ENCODE measurements around the gene RMDN3.

Gene RMDN3

DNA sequence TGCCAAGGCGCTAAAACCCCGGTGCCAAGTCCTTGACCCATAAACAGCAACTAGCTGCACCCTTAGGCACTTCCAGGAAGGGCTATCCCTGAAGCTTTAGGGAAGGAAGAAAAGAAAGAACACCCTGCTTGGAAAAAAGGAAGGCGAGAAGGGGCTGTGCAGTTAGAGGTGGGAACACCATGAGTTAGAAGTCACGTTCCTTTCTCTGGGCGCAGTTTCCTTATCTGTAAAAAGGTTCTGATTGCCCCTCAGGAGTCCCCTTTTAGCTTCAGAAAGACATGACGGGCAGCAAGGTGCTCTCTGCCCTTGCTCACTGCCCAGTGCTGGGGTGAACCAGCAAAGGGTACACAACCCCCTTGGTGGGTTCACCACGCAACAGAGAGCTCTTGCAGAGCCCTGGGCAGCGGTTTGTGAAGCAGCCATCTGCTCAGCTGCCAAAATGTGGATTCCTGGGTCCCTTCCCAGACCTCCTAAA is 9.6 kb upstream of the RMDN3 start:
- DNase-seq (ENCODE audit: low read depth, low spot score), result no peak
- in situ Hi-C loops (cut with HindIII; ENCODE audit: low sequenced_read_pairs), result no loop called here
- TF ChIP-seq, protein P1, sequence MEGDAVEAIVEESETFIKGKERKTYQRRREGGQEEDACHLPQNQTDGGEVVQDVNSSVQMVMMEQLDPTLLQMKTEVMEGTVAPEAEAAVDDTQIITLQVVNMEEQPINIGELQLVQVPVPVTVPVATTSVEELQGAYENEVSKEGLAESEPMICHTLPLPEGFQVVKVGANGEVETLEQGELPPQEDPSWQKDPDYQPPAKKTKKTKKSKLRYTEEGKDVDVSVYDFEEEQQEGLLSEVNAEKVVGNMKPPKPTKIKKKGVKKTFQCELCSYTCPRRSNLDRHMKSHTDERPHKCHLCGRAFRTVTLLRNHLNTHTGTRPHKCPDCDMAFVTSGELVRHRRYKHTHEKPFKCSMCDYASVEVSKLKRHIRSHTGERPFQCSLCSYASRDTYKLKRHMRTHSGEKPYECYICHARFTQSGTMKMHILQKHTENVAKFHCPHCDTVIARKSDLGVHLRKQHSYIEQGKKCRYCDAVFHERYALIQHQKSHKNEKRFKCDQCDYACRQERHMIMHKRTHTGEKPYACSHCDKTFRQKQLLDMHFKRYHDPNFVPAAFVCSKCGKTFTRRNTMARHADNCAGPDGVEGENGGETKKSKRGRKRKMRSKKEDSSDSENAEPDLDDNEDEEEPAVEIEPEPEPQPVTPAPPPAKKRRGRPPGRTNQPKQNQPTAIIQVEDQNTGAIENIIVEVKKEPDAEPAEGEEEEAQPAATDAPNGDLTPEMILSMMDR (IDR thresholded peaks at IDR 0.05; ENCODE audit: low read depth, low read length), result no peak
- peak overlapping the region; percentile 45 for H3K4me3 ChIP-seq (ENCODE audit: low read depth, low read length)

DNA sequence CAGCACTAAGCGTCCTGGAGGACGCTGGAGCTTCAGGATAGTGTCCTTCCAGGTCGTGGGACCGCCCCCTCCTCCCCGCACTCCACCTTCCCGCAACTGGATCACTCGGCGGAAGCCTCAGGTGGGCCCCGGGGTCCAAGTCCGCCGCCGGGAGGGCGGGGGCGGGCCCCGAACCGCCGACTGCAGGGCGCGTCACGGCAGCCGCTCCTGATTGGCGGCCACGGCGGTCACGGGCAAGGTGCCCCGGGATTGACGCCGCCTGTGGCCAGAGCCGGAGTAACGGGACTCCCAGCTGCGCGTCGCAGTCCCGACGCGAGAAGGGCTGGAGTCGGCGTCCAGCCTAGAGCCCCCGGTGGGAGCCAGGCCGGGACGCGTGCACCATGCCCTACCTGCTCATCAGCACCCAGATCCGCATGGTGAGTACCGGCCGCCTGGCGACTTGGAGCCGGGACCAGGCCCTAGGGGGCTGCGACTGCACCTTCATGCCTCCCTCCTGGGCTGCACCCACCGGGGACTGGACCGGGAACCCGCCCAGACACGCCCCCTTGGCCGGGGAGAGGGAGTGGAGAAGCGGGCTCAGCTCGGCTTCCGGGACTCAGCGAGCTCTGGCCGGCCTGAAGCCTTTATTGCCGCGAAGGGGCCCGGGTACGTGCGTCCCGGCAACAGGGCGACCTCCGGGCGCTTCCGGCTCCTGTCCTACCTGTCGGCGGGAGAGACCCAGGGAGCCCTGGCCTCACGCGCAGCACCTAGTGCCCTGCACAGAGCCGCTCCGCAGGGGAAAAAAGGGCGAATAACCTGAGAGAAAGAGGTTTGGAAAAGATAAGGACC is 9.0 kb upstream of the RMDN3 start, which contains the start of gene GCHFR:
Gene GCHFR, plus strand, starts transcription at position 268 of the 828 bp plus-strand sequence. Its CDS starts 113 bp downstream, at position 381.
- TF ChIP-seq, protein P1 (IDR thresholded peaks at IDR 0.05; ENCODE audit: low read depth, low read length), result peak; percentile 8
- in situ Hi-C loops (cut with HindIII; ENCODE audit: low sequenced_read_pairs), result no loop called here
- DNase-seq (ENCODE audit: low read depth, low spot score), result peak; percentile 64
- peak within 1 kb of the TSS; percentile 45 for H3K4me3 ChIP-seq (ENCODE audit: low read depth, low read length)

DNA sequence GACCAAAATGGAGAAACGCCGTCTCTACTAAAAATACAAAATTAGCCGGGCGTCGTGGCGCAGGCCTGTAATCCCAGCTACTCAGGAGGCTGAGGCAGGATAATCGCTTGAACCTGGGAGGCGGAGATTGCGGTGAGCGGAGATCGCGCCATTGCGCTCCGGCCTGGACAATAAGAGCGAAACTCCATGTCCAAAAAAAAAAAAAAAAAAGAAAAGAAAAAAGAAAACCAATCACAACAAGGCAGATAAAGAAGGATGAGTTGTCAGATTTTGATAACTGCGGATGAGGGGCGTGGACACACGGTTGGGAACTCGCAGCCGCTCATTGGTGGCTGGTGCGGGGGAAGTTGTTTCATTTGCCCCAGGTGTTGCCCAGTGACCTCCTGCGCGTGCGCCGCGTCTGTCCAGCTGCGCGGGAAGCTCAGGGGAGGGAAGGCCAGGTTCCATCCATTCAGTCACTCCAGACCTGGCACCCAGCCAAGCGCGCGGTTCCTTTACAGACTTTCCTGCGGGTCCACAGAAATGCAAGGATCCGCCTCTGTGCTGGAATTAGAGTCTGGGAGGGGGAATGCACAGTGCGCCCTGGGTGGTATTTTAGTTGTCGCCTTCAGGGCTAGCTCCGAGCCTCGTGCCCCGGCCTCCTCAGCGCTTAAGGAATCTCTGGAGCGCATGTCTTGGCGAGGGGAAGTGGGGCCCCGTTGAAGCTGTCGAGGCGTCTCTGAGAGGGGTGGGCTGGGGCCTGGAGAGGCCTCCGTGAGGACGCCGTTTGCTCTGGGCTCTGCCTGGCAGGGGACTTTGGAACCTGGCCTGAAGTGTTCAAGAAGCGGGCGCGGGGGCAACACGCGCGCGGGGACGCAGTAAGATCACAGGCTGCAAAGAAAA is 8.1 kb upstream of the RMDN3 start:
- in situ Hi-C loops (cut with HindIII; ENCODE audit: low sequenced_read_pairs), result no loop called here
- DNase-seq (ENCODE audit: low read depth, low spot score), result peak; percentile 52
- TF ChIP-seq, protein P1 (IDR thresholded peaks at IDR 0.05; ENCODE audit: low read depth, low read length), result no peak
- H3K4me3 ChIP-seq (ENCODE audit: low read depth, low read length), result peak overlapping the region; percentile 45

DNA sequence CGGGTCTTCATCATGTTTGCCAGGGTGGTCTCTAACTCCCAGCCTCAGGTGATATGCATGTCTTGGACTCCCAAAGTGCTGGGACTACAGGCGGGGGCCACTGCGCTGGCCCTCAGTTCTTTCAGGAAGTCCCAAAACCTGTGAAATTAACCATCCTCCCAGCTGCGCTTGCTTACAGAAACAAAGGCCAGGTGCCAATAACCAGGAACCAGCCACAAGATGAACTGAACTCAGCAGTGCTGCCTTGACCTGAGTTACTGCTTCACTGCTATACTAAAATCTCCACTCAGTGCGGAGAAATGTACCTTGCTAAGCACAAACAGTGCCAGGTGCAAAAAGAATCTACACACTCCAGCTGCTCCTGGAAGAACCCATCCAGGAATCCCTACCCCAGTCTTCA is 4.9 kb upstream of the RMDN3 start:
- no peak for DNase-seq (ENCODE audit: low read depth, low spot score)
- H3K4me3 ChIP-seq (ENCODE audit: low read depth, low read length), result no peak overlapping the region
- TF ChIP-seq, protein P1 (IDR thresholded peaks at IDR 0.05; ENCODE audit: low read depth, low read length), result no peak
- in situ Hi-C loops (cut with HindIII; ENCODE audit: low sequenced_read_pairs), result no loop called here

DNA sequence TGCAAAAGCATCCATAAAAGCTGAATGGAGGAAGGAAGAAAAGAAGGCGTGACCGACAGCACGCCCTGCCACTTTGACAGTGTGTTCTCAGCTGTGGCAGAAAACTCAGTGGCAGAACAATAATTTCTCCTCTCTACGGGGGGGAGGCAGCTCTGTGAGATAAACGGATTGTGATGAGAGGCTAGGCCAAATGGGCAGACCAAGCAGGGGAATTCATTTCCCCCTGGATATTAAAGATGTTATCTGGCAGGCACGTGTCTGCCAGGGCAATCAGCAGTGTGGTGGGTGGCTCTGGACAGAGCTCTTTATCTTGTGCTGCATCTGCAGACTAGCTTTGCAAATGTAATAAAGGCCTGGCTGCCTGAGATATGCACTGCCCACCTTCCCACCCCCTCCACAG is 1.9 kb upstream of the RMDN3 start:
- no peak overlapping the region for H3K4me3 ChIP-seq (ENCODE audit: low read depth, low read length)
- TF ChIP-seq, protein P1 (IDR thresholded peaks at IDR 0.05; ENCODE audit: low read depth, low read length), result no peak
- in situ Hi-C loops (cut with HindIII; ENCODE audit: low sequenced_read_pairs), result no loop called here
- no peak for DNase-seq (ENCODE audit: low read depth, low spot score)

DNA sequence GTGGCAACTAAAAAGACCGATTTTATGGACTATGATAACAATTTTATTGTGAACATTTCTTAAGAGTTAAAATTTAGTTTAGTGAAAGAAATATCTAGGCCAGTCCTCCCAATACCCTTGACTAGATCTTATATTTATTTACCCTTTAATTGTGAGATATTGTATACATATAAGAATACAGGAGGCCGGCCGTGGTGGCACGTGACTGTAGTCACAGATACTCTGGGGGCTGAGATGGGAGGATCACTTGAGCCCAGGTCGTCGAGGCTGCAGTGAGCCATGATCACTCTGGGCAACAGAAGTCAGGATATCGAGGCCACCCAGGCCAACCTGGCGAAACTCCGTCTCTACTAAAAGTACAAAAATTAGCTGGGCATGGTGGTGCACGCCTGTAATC is 756 bp upstream of the RMDN3 start:
- TF ChIP-seq, protein P1 (IDR thresholded peaks at IDR 0.05; ENCODE audit: low read depth, low read length), result no peak
- DNase-seq (ENCODE audit: low read depth, low spot score), result no peak
- in situ Hi-C loops (cut with HindIII; ENCODE audit: low sequenced_read_pairs), result no loop called here
- peak overlapping the region; percentile 97 for H3K4me3 ChIP-seq (ENCODE audit: low read depth, low read length)
